Measurements from ENCODE around the gene LCN6.
"Not testable (repeated sequence)": the region's sequence is repeated elsewhere in the genome, so short reads cannot be mapped to it uniquely, and the experiment has no call there.

The LCN6 gene

GRCh38 chr9:136757328-136757727, 9.0 kb upstream of the LCN6 start:
- TF ChIP-seq, protein P1, sequence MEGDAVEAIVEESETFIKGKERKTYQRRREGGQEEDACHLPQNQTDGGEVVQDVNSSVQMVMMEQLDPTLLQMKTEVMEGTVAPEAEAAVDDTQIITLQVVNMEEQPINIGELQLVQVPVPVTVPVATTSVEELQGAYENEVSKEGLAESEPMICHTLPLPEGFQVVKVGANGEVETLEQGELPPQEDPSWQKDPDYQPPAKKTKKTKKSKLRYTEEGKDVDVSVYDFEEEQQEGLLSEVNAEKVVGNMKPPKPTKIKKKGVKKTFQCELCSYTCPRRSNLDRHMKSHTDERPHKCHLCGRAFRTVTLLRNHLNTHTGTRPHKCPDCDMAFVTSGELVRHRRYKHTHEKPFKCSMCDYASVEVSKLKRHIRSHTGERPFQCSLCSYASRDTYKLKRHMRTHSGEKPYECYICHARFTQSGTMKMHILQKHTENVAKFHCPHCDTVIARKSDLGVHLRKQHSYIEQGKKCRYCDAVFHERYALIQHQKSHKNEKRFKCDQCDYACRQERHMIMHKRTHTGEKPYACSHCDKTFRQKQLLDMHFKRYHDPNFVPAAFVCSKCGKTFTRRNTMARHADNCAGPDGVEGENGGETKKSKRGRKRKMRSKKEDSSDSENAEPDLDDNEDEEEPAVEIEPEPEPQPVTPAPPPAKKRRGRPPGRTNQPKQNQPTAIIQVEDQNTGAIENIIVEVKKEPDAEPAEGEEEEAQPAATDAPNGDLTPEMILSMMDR (IDR thresholded peaks at IDR 0.05; ENCODE audit: unreplicated experiment in 3 of 3) = no peak
- Mint-ChIP-seq H3K27me3 (ENCODE audit: low read depth) (peaks cover 11% of the 10 kb centered on the region), H3K4me3 (no peak overlapping the region), H3K27ac (peak overlapping the region in 1 of 3 experiments; percentile 60), H3K36me3 (ENCODE audit: low read depth) (no peaks in the 10 kb centered on the region), H3K4me1 (peaks cover 6% of the 10 kb centered on the region), H3K9me3 (peaks cover 9% of the 10 kb centered on the region)

- TF ChIP-seq, protein P1 (IDR thresholded peaks at IDR 0.05; ENCODE audit: unreplicated experiment in 3 of 3) = no peak
- no peak overlapping the region for H3K4me3 Mint-ChIP-seq
- H3K9me3 Mint-ChIP-seq = peaks cover 14% of the 10 kb centered on the region
Observed at GRCh38 chr9:136756836-136757235, 8.5 kb upstream of the LCN6 start.

GRCh38 chr9:136756134-136756438, 7.8 kb upstream of the LCN6 start:
- Mint-ChIP-seq H3K27ac (no peak overlapping the region), H3K9me3 (peaks cover 17% of the 10 kb centered on the region), H3K36me3 (ENCODE audit: low read depth) (no peaks in the 10 kb centered on the region), H3K4me3 (no peak overlapping the region), H3K4me1 (peaks cover 5% of the 10 kb centered on the region), H3K27me3 (ENCODE audit: low read depth) (peaks cover 11% of the 10 kb centered on the region)
- TF ChIP-seq, protein P1 (IDR thresholded peaks at IDR 0.05; ENCODE audit: unreplicated experiment in 3 of 3) = no peak

More at GRCh38 chr9:136756836-136757235, 8.5 kb upstream of the LCN6 start:
- Mint-ChIP-seq H3K36me3 (ENCODE audit: low read depth) (no peaks in the 10 kb centered on the region), H3K27me3 (ENCODE audit: low read depth) (peaks cover 11% of the 10 kb centered on the region), H3K4me1 (peaks cover 6% of the 10 kb centered on the region), H3K27ac (peak overlapping the region in 1 of 3 experiments; percentile 60)

- not testable (repeated sequence) for H3K4me1 Mint-ChIP-seq; H3K27me3 Mint-ChIP-seq (ENCODE audit: low read depth); H3K4me3 Mint-ChIP-seq; H3K36me3 Mint-ChIP-seq (ENCODE audit: low read depth); H3K27ac Mint-ChIP-seq
- H3K9me3 Mint-ChIP-seq = peaks cover 17% of the 10 kb centered on the region
Observed at GRCh38 chr9:136755302-136756133, 7.2 kb upstream of the LCN6 start.

- H3K36me3 Mint-ChIP-seq (ENCODE audit: low read depth) = no peaks in the 10 kb centered on the region
- peaks cover 5% of the 10 kb centered on the region for H3K27me3 Mint-ChIP-seq (ENCODE audit: low read depth)
- H3K9me3 Mint-ChIP-seq = peaks cover 17% of the 10 kb centered on the region
- TF ChIP-seq, protein P1 (IDR thresholded peaks at IDR 0.05; ENCODE audit: unreplicated experiment in 3 of 3) = no peak
- no peaks in the 10 kb centered on the region for H3K4me1 Mint-ChIP-seq
- no peak overlapping the region for H3K27ac Mint-ChIP-seq
- H3K4me3 Mint-ChIP-seq = no peak overlapping the region
Observed at GRCh38 chr9:136754626-136755301, 6.4 kb upstream of the LCN6 start.

GRCh38 chr9:136754059-136754572, 5.8 kb upstream of the LCN6 start:
- H3K9me3 Mint-ChIP-seq = peaks cover 17% of the 10 kb centered on the region
- H3K36me3 Mint-ChIP-seq (ENCODE audit: low read depth) = no peaks in the 10 kb centered on the region
- peaks cover 5% of the 10 kb centered on the region for H3K27me3 Mint-ChIP-seq (ENCODE audit: low read depth)
- no peak overlapping the region for H3K27ac Mint-ChIP-seq
- H3K4me3 Mint-ChIP-seq = no peak overlapping the region
- H3K4me1 Mint-ChIP-seq = no peaks in the 10 kb centered on the region
- TF ChIP-seq, protein P1 (IDR thresholded peaks at IDR 0.05; ENCODE audit: unreplicated experiment in 3 of 3) = no peak
